CD4-positive, alpha-beta T cell (primary cell): ENCODE results near the gene ERBIN. TPM values are rescaled to one million over a fixed set of nuclear protein-coding genes. Genes with fewer than 3 reads are reported as not detected.
"Not testable (repeated sequence)": the region's sequence is repeated elsewhere in the genome, so short reads cannot be mapped to it uniquely, and the experiment has no call there.

Experiments
- ATAC-seq: fragments of 200-7000 bp; cut with Tn5 transposase; one replicate; pipeline ENCODE4 v1.10.0; 2022; ENCODE audit warnings: mild to moderate bottlenecking; ENCODE audit not compliant: poor library complexity
- CTCF ChIA-PET: fragments of 350-600 bp; sonication (Branson Sonifier 250); formaldehyde crosslinking; loops from one replicate; lab custom pipeline; 2021; ENCODE audit warnings: antibody characterized with exemption, inconsistent platforms; lab: Charles Lee
- POLR2A ChIA-PET: fragments of 350-600 bp; sonication (Branson Sonifier 250); formaldehyde crosslinking; loops from one replicate; lab custom pipeline; 2021; ENCODE audit warnings: antibody characterized with exemption, inconsistent platforms; lab: Charles Lee
- DNase-seq, 14 experiments: peaks; one replicate each; pipeline ENCODE4 v3.0.0-alpha.2; 2013 to 2020; ENCODE audit warnings: mixed read lengths in 2 of 14
- H3K27ac ChIP-seq, 2 donors: one replicate each; pipeline versions ENCODE4 v1.5.1 to v1.7.0; 2013; ENCODE audit warnings: low read length in 2 of 2, low read depth in 1 of 2, mild to moderate bottlenecking in 1 of 2
- H3K27me3 ChIP-seq, 2 experiments: 1 replicate in 1 of 2; 2 replicates in 1 of 2; pipeline versions ENCODE4 v1.6.1 to v1.7.0; 2013; ENCODE audit warnings: low read length in 2 of 2, control low read depth in 1 of 2, mild to moderate bottlenecking in 1 of 2, moderate library complexity in 1 of 2; ENCODE audit not compliant: insufficient read depth in 2 of 2, control insufficient read depth in 1 of 2
- H3K36me3 ChIP-seq: one replicate; pipeline ENCODE4 v1.6.1; 2013; ENCODE audit warnings: low read length, control low read depth; ENCODE audit not compliant: insufficient read depth
- H3K4me1 ChIP-seq: one replicate; pipeline ENCODE4 v1.6.1; 2013; ENCODE audit warnings: low read length, control low read depth; ENCODE audit not compliant: insufficient read depth
- H3K4me3 ChIP-seq: one replicate; pipeline ENCODE4 v1.5.1; 2013; ENCODE audit warnings: mild to moderate bottlenecking, low read length, moderate library complexity
- H3K9me3 ChIP-seq, 2 experiments: 1 replicate in 1 of 2; 2 replicates in 1 of 2; pipeline versions ENCODE4 v1.6.1 to v1.7.0; 2013; ENCODE audit warnings: low read length in 2 of 2, mild to moderate bottlenecking in 2 of 2, control low read depth in 1 of 2, moderate library complexity in 1 of 2; ENCODE audit not compliant: control insufficient read depth in 1 of 2, insufficient read depth in 1 of 2
- H3K27ac Mint-ChIP-seq: one replicate; pipeline ENCODE4 v1.8.0; 2020; ENCODE audit warnings: mixed read lengths
- H3K27me3 Mint-ChIP-seq: one replicate; pipeline ENCODE4 v1.8.0; 2021; ENCODE audit warnings: mixed read lengths
- H3K36me3 Mint-ChIP-seq: one replicate; pipeline ENCODE4 v1.8.0; 2021; ENCODE audit warnings: low read depth, mixed read lengths
- H3K4me1 Mint-ChIP-seq: one replicate; pipeline ENCODE4 v1.8.0; 2021; ENCODE audit warnings: low read depth, mixed read lengths
- H3K4me3 Mint-ChIP-seq: one replicate; pipeline ENCODE4 v1.8.0; 2020; ENCODE audit warnings: mild to moderate bottlenecking, mixed read lengths
- H3K9me3 Mint-ChIP-seq: one replicate; pipeline ENCODE4 v1.8.0; 2020; ENCODE audit warnings: mixed read lengths
- intact Hi-C, 2 experiments: fragments of 100-400 bp; cut with DNase I in 1 of 2; cut with micrococcal nuclease in 1 of 2; formaldehyde crosslinking; loops; one replicate each; pipeline versions ENCODE4 v1.15.1 to v1.9.0; 2023 to 2025; cut with DNase I, micrococcal nuclease
- total RNA-seq, 174 experiments: library from RNA in 2 of 174; stranded (reverse) in 2 of 174; gene quantifications; one replicate each; pipeline ENCODE4 v1.2.3 and lab custom pipeline; 2021 to 2026
- TF ChIP-seq, protein P1 (sequence below): fragments of 200-600 bp; IDR thresholded peaks from one replicate; pipeline ENCODE4 v1.8.0; 2022; ENCODE audit warnings: antibody characterized with exemption, mild to moderate bottlenecking

ERBIN gene
- total RNA-seq, 2 experiments from 2014 or later: 94.7 to 96.9 TPM

DNA sequence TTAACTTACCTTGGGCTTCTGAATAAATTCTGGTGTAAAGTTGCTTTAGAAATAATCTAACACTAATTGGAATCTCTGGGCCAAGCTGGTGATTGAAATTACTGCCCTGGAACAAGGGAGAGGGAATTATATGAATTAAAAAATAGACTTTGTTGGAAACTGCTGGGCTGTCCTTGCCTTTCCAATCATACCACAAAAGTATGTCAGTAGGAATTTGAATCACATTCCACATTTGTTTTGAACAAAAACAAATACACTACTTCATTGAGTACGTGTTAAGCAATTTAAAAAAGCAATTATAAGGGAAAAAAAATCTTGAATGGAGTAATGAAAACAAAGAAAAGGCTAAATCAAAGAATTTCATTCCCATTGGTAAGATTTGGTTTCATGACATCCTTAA lies 115.3 kb downstream of the ERBIN start:
- Mint-ChIP-seq H3K4me3 (no peak overlapping the region), H3K36me3 (peaks cover 92% of the 10 kb centered on the region), H3K4me1 (peaks cover 39% of the 10 kb centered on the region), H3K27me3 (no peaks in the 10 kb centered on the region), H3K9me3 (no peaks in the 10 kb centered on the region), H3K27ac (peak overlapping the region; percentile 43)
- no peaks in the 10 kb centered on the region for H3K27me3 ChIP-seq
- H3K9me3 ChIP-seq: no peaks in the 10 kb centered on the region
- CTCF ChIA-PET: no interaction called here
- H3K36me3 ChIP-seq: peaks cover 71% of the 10 kb centered on the region
- POLR2A ChIA-PET: interaction anchor here (1.3 kb wide), 1 partner anchor 115 kb away, joined by 3 read pairs; the partner anchor contains the start of gene ERBIN
- ATAC-seq: no peak
- TF ChIP-seq, protein P1, sequence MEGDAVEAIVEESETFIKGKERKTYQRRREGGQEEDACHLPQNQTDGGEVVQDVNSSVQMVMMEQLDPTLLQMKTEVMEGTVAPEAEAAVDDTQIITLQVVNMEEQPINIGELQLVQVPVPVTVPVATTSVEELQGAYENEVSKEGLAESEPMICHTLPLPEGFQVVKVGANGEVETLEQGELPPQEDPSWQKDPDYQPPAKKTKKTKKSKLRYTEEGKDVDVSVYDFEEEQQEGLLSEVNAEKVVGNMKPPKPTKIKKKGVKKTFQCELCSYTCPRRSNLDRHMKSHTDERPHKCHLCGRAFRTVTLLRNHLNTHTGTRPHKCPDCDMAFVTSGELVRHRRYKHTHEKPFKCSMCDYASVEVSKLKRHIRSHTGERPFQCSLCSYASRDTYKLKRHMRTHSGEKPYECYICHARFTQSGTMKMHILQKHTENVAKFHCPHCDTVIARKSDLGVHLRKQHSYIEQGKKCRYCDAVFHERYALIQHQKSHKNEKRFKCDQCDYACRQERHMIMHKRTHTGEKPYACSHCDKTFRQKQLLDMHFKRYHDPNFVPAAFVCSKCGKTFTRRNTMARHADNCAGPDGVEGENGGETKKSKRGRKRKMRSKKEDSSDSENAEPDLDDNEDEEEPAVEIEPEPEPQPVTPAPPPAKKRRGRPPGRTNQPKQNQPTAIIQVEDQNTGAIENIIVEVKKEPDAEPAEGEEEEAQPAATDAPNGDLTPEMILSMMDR: no peak
- DNase-seq: no peak
- intact Hi-C loops: no loop called here
- H3K4me1 ChIP-seq: no peaks in the 10 kb centered on the region
- H3K27ac ChIP-seq: no peak overlapping the region
- H3K4me3 ChIP-seq: no peak overlapping the region

DNA sequence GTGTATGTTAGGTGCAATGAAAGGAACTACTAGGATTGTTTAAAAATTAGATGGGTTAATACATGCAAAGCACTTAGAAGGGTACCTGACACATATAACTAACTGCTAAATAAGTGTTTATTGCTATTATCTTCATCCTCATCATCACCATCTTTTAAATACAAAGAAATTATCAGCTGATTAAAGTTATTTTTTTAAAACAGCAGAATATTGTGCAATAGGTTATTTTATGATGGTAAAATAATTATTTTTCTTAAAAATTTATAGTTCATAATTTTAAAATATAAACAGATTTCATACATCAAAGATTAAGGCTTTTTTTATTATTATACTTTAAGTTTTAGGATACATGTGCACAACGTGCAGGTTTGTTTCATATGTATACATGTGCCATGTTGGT lies 130.9 kb downstream of the ERBIN start:
- Mint-ChIP-seq H3K27me3 (no peaks in the 10 kb centered on the region), H3K4me1 (peaks cover 43% of the 10 kb centered on the region), H3K4me3 (no peak overlapping the region), H3K9me3 (no peaks in the 10 kb centered on the region), H3K36me3 (peaks cover 89% of the 10 kb centered on the region), H3K27ac (no peak overlapping the region)
- CTCF ChIA-PET: interaction anchor here (0.9 kb wide), 1 partner anchor 296 kb away, joined by 4 read pairs; no protein-coding TSS in a partner anchor
- intact Hi-C loops: no loop called here
- ATAC-seq: no peak
- Histone ChIP-seq H3K9me3 (no peaks in the 10 kb centered on the region), H3K27me3 (no peaks in the 10 kb centered on the region), H3K4me1 (no peaks in the 10 kb centered on the region), H3K36me3 (peaks cover 26% of the 10 kb centered on the region), H3K27ac (no peak overlapping the region), H3K4me3 (no peak overlapping the region)
- DNase-seq: no peak
- TF ChIP-seq, protein P1: no peak
- POLR2A ChIA-PET: no interaction called here

DNA sequence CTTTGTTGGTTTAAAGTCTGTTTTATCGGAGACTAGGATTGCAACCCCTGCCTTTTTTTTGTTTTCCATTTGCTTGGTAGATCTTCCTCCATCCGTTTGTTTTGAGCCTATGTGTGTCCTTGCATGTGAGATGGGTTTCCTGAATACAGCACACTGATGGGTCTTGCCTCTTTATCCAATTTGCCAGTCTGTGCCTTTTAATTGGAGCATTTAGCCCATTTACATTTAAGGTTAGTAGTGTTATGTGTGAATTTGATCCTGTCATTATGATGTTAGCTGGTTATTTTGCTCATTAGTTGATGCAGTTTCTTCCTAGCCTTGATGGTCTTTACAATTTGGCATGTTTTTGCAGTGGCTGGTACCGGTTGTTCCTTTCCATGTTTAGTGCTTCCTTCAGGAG lies 134.9 kb downstream of the ERBIN start:
- H3K36me3 ChIP-seq: peaks cover 12% of the 10 kb centered on the region
- POLR2A ChIA-PET, H3K27me3 ChIP-seq, H3K27me3 Mint-ChIP-seq, H3K27ac ChIP-seq, H3K4me3 Mint-ChIP-seq, H3K4me3 ChIP-seq, H3K4me1 ChIP-seq, DNase-seq, intact Hi-C loops, H3K9me3 ChIP-seq, H3K9me3 Mint-ChIP-seq, CTCF ChIA-PET, ATAC-seq: not testable (repeated sequence)
- Mint-ChIP-seq H3K27ac (peak overlapping the region; percentile 39), H3K4me1 (peaks cover 65% of the 10 kb centered on the region), H3K36me3 (peaks cover 83% of the 10 kb centered on the region)

DNA sequence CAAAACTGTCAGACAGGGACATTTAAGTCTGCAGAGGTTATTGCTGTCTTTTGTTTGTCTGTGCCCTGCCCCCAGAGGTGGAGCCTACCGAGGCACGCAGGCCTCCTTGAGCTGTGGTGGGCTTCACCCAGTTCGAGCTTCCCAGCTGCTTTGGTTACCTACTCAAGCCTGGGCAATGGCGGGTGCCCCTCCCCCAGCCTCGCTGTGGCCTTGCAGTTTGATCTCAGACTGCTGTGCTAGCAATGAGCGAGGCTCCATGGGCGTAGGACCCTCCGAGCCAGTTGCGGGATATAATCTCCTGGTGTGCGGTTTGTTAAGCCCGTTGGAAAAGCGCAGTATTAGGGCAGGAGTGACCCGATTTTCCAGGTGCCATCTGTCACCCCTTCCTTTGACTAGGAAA lies 136.7 kb downstream of the ERBIN start:
- H3K4me3 Mint-ChIP-seq, H3K9me3 ChIP-seq, DNase-seq, POLR2A ChIA-PET, ATAC-seq, H3K4me3 ChIP-seq, CTCF ChIA-PET, H3K27me3 Mint-ChIP-seq, H3K27me3 ChIP-seq, intact Hi-C loops, H3K4me1 ChIP-seq, H3K9me3 Mint-ChIP-seq, H3K27ac ChIP-seq: not testable (repeated sequence)
- H3K4me1 Mint-ChIP-seq: peaks cover 69% of the 10 kb centered on the region
- H3K27ac Mint-ChIP-seq: peak overlapping the region; percentile 43
- peaks cover 79% of the 10 kb centered on the region for H3K36me3 Mint-ChIP-seq
- H3K36me3 ChIP-seq: peaks cover 18% of the 10 kb centered on the region
